GM21528 (cell line): ENCODE measurements around the gene PLB1.
A peak's percentile ranks its signal among the peaks of the same experiment; 100 is the strongest.

Source experiments
- ATAC-seq: cut with Tn5 transposase; IDR thresholded peaks from one replicate; pipeline ENCODE4 v1.9.1; 2021; ENCODE audit warnings: mild to moderate bottlenecking, moderate library complexity; ENCODE audit not compliant: unreplicated experiment, low FRiP score

Gene PLB1

DNA sequence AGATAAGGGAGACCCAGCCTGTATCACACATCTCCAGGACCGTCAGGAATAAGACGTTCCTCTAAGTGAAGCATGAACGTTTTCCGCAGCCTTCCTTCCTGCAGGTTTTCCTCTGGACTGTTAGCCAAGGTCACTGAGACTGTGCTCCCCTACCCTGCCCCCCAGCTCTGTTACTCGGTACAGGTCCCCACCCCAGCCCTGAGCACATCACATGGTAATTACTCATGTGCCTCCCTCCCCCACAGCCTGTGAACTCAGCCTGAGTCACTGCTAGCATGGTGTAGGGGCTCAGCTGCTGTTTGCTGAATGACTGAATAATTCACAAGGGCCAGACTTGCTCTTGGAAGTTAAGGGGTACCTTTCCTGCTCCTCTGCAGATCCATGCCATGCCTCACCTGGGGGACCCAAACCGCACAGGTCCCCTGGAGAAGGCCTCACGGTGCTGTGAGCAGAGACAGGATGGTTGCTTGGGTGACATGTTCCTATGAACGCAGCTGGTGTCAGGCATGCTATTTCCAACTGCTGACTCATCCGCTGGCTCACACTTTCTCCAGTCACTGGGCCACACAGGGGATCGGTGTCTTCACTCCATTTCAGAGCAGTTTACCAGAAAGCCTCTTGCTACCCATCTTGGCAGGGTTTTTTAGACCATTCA lies 88.2 kb downstream of the PLB1 start:
- no peak for ATAC-seq

DNA sequence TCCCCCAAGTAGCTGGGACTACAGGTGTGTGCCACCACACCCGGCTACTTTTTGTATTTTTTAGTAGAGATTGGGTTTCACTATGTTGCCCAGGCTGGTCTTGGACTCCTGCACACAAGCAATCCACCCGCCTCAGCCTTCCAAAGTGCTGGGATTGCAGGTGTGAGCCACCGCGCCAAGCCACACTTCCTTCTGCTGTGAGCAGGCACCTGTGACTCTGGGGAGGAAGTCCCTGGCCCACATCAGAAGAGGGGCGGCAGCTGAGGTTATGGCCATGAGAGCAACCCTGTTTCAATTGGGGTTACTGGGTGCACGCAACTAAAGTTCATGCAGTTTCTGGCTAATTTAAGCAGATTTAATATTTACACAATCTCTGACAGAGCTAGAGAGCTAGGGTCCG lies 91.0 kb downstream of the PLB1 start:
- ATAC-seq, result no peak

DNA sequence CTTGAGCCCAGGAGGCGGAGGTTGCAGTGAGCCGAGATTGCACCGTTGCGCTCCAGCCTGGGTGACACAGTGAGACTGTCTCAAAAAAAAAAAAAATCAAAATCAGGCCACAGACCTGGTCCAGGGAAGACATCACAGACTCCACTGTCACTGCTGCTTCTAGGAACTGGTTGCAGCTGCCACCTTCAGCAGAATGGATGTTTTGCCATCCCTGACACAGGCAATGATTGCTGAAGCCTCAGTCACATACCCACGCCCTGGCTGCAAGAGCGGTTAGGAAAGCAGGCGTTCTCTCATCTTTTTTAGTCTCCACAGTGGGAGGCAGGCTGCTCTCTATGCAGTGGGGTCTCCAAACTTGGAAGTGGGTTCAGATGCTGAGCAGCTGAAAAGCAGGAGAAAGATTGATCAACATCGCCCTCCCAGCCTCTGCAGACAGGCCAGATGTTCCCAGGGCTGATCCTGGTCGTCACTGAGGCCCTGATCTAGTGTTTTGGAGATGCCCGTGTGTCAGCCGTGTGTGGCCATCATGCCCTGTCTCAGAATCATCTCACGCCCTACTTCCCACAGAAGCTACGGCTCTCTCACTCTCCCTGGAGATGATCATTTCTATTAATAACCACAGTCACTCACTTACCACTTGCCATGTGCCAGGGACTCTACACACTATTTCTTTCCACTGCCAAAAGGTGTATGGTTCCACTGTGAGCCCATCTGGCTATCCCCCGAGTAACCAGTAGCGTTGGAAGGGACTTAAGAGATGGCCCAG lies 91.8 kb downstream of the PLB1 start:
- no peak for ATAC-seq

DNA sequence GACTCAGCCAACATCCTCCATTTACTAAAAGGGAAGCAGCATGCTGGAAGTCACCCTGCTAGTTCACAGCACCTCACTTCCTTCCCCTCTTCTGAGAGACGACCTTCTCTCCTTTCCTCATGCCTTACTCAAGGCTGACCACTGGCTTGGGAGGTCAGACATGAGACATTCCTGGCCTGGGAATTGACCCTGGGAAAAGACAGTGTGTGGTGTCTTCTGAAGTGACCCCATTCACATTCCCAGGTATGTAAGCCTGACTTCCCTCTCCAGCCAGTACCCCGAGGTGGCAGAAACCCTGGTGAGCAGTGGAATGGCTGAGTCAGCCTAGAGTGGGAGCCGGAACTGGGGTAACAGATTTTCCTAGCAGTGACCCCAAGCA lies 92.4 kb downstream of the PLB1 start:
- ATAC-seq, result no peak

DNA sequence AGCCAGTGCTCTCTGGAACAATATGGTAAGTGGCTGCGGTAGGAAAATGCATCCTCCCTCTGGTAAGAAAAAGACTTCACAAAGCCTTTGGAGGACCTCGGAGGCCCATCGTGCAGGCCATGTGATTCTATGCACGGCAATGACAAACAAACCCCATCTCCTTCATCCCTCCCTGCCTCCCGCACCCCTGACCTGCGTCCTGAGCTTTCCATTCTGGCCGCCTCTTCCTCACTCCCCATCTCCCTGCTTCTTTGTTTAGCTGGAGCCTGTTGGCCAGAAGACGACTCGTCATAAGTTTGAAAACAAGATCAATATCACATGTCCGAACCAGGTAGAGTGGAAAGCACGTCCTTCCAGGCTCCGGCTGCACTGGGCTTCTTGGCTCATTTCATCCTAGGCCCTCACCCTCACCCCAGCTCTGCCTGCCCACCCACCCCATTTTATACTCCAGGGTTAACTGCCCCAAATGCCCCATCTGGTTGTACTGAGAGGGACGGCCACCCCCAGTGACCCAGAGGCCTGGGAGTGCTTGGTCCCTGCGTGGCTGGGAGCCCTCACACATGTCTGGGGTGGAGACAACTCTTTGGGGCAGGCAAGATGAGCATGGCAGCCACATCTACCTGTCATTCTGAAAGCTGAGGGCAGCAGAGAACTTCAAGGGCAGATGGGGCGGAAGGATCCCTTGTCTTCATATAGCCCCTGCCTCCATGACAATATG lies 94.0 kb downstream of the PLB1 start:
- ATAC-seq, result no peak

DNA sequence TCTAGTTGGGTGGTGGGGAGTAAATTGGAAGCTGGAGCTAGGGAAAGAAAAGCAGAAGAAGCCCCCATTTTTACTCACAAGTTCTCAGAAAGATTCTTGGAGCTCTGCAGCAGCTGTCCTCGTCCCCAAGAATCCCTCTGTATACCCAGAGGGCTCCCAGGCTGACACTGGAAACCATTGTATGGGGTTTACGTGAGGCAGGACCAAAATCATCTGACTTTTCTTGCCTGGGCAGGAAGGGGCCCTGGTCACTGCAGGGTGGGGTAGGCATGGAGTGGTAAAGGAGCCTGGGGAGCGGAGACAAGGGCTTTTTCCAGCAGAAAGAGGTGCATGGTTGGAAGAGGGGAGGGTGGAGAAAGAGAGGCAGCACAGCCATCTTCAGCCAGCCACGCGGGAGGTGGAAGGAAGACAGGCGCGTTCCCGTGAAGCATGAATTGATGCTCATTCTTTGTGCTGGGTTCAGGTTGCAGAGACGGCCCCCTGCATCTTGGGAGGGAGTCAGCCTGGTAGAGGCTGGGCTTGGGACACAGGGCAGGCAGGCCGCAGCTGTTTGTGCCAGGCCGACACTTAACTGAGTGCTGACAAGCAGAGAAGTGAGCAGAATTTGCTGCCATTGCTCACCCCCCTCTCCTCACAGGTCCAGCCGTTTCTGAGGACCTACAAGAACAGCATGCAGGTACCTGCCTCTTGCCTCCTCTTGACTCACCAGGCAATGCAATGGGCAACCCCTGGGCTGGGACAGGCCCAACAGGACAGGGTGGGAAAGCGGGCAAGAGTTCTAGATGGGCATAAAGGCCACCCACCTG lies 94.8 kb downstream of the PLB1 start:
- ATAC-seq, result no peak

DNA sequence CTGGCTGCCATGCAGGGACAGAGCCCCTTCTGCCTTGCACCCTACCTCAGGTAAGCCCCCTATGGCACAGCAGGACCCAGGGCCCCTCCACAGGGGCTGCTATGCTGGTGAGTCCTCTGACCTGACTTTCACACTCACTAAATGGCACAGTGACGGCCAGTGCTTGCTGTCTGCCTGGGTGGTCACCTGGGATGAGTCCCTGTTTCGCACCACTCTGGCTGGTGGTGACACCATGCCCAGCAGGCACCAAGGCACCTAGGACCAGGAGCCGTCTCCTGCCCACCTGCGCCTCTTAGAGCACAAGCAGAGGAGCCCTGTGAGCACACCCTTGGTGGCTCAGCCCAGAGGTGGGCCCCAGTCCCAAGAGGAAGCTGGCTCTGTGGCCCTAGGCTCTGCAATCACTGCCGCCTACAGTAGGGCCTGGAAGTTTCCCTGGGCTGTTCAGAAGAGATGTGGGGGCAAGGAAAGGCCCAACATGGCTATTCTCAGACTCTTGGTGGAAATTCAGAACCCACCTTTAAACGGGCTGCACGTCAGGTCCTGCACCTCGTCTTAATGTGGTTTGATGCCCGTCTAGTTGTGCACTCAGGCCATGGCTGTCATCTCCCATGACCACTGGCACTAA lies 96.0 kb downstream of the PLB1 start:
- no peak for ATAC-seq

DNA sequence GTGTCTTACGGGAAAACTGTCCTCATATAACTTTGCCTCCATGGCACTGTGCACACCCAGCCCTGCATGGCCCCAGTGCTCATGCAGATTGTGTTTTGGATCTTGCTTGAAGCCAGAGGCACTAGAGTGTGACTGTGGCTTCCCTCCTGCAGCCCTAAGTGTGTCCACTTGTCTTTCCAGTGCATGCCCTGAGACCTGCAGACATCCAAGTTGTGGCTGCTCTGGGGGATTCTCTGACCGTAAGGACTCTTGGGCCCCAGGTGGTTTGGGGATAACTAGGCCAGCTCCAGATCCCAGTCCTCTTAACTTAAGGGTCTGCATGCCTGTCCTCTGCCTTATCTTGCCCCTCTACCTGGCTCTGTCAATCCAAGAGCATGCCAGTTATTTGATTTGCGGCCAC lies 96.6 kb downstream of the PLB1 start:
- ATAC-seq, result no peak

DNA sequence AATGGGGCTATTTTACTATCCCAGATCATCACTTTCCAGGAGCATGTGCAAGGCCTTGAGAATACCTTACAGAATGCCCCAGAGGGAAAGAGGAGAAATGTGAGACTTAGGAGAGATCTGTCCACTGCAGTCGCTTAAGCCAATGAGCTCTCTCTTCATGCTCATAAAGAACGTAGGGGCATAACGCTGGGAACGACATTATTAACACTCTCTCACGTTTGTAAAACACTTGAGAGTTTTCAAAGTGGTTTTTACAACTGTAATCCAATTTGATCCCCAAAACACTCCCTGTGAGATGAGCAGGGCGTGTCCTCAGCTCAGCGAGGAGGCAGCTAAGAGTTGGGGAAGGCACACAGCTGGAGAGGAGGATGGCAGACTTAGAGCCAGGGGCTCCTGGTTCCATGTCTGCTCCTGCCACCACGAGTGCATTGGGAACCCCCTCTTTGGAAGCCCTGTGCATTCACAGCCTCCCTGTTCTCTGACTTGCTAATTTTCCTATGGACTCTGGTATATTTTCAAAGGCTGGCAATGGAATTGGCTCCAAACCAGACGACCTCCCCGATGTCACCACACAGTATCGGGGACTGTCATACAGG lies 97.4 kb downstream of the PLB1 start:
- no peak for ATAC-seq

DNA sequence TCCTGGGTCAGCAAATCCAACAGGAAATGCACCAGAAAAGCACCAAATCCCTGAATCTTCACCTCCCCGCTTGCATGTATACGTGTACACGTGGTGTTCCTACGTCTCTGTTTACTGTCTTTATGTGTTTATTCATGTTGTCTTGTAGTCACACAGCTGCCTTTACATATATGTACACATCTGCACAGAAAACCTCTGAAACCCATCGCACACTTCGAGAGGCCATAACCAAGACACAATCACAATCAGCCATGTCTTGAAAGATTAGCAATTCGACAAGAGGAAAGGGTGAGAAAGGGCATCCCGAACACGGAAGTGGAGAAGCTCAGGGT lies 98.1 kb downstream of the PLB1 start:
- peak; percentile 25 for ATAC-seq

DNA sequence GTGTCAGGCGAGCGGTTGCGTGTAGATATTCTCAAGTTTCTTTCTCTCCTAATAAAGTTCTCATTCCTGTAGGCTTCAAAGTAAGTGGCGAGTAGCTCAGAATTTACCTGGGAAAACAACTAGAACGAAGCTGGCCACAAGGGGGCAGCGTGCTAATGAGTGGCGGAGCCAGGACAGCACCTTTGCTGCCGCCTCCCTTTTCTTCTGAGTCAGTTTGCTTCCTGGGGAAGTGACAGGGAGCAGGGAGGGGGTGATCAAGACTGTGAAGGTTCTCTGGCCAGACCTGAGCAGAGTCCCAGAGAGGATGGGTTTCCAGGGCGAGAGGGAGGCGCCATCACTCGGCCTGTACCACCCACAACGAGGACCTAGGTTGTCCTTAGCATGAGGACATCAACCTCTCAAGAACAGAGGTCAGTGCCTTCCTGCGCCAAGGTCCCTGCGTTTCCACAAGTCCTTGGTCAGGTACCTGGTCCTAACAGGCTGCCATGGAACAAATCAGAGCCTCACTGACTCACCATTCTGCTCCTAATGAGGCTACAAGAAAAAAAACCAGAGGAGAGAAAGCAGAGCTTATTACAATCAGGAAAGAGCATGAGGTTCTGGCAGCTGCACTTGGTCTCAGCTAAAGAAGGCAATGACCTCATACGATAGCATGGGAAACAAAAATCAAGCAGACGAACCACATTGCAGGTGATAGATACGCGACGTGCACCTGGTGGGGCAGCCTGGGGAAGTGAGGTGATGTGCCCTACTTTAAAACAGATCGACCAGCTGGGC lies 98.7 kb downstream of the PLB1 start:
- ATAC-seq, result peak; percentile 77

DNA sequence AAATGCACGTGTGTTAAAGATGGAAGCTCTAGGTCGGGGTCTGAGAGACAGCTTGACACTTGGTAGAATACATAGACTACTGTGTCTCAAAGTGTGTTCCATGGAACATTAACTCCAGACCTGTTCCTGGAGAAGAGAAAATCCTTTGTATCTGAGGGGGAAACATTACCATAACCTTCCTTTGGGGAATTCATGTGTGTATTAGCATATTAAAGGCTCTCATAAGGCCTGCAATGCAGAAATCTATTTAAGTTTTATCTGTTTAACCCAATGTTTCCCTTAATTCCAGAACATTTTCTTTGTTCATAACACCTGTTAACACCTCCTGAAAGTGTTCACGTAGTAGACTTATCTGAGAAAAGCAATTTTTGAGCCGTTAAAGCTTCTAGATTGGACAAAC lies 99.5 kb downstream of the PLB1 start:
- ATAC-seq, result no peak

DNA sequence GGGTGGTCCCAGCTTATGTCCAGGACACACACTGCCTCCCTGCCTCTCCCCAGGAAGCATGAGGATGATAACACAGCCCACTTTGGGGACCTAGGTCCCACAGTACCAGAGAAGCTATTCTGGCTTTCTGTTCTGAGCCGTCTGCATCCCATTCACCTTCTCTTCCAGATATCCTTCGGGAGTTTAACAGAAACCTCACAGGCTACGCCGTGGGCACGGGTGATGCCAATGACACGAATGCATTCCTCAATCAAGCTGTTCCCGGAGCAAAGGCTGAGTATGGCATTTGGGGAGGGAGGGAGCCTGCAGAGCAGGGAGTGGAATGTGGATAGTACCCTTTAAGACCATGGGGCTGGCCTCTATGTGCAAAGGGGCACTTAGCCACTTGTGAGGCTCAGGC lies 102.6 kb downstream of the PLB1 start:
- no peak for ATAC-seq

DNA sequence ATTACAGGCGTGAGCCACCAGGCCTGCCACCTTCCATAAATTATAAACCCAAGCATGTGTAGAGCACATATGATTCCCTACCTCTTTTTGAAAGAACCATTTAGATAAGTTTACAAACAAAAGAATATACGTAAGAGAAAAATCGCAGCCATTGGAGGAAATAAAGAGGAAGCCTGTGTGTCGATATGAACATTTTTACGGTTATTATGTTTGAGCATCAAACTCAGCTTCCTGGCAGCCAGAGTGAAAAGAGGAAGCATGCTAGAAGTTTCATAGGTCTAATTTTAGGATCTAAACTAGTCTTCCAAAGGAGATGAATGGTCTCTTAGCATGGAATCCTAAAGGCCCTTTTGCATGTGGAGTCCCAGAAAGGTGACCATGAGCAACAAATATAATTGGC lies 104.3 kb downstream of the PLB1 start:
- ATAC-seq, result no peak

DNA sequence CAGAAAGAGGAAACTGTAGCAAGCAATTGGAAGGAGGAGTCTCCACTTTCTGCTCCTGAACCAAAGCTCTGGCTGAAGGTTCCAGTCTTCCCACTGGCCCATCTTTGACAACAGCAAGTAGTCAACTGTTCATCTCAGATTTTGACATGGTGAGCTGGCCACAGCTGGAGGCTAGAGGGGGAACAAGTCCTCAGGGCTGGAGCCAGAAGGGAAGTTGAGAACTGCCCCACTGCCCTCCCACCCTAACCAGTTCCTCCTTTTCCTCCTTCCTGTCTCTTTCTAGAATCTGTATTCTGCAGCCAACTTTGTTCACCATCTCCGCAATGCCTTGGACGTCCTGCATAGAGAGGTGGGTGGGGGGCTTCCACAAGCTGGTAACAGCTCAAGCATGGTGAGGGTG lies 105.8 kb downstream of the PLB1 start:
- no peak for ATAC-seq

DNA sequence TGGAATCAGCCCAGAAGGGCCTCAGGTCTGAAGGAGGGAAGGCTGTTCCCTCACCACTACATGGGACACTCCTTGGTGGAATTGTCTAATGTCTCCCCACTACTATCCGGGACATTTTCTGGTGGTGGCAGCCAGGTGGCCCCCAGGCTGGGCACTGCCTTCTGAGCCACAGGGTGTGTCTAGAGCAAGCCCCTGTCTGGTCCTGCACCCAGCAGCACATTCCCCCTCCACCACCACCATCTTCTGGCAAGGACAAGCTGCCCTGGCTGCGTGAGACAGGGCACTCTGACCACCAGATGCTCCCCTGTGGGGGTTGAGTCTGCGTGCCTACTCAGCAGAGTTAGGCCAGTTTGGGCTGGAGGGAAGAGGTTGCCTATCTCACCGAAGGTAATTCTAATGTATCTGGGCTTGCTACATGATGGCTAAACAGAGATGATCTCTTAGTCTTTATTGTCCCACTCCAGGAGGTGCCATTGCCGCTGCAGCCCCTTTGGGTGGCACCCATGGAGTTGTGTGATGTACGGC lies 106.3 kb downstream of the PLB1 start:
- no peak for ATAC-seq

DNA sequence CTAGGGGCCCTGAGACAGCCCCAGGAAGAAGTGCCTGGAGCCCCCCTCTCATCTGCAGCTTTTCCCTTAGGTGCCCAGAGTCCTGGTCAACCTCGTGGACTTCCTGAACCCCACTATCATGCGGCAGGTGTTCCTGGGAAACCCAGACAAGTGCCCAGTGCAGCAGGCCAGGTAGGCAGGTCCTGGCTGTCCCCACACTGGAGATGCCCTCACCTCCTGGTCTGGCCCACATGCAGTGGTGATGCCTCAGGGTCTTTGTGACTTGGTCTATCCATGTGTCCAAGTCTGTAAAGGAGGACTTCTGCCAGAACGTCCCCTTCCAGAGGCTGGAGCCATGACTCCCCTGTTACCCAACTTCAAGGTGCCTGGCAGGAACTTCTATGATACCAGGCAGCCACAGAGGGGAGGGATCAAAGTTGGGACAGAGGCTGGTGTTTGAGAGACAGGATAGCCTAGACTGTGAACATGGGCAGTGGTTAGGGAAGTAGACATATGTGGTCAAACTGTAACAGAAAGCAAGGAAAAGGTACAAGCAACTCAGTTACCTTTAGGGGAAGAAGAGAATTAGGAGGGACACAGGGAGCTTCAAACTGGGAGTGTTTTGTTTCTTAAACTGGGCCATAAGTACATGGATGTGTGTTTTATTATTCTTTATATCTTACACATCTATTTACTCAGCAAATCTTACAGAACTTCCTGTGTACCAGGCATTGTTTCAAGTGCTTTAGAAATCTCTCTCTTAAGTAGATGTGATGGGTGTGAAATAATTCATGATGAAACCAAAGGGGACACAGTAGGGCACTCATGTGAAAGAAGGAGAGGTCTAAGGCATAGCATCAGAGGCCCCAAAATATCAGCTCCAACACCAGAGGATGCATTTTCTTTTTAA lies 107.1 kb downstream of the PLB1 start:
- no peak for ATAC-seq

DNA sequence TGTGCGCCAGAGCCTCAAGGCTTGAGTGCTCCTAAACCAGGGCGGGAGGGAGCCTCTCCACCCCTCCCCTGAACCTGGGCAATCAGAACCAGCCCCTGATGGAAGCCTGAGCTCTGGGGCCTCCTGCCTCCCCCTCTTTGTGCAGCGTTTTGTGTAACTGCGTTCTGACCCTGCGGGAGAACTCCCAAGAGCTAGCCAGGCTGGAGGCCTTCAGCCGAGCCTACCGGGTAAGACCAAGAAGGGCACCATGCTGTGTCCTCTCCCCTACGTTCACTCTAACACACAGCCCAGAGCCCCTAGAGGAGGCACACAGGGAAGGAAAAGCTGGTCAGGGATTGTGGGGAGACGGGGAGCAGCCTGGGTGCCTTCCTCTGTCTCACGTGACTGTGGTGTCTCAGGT lies 108.0 kb downstream of the PLB1 start:
- ATAC-seq, result no peak
